Activated CD4-positive, alpha-beta T cell treated with anti-CD3 and anti-CD28 coated beads, Interleukin-2, amount 50 U/mL, for 24 hours (primary cell): ENCODE measurements around the gene KDSR.
"Not testable (repeated sequence)": the region's sequence is repeated elsewhere in the genome, so short reads cannot be mapped to it uniquely, and the experiment has no call there.

Experiments used
- DNase-seq, 2 donors: peaks; one replicate each; pipeline ENCODE4 v3.0.0-alpha.2; 2020; ENCODE audit warnings: low read depth in 1 of 2, low spot score in 1 of 2

KDSR gene

GRCh38 chr18:63366213-63367052 lies 573 bp downstream of the KDSR start:
- peak; percentile 45 to 54 for DNase-seq

DNA sequence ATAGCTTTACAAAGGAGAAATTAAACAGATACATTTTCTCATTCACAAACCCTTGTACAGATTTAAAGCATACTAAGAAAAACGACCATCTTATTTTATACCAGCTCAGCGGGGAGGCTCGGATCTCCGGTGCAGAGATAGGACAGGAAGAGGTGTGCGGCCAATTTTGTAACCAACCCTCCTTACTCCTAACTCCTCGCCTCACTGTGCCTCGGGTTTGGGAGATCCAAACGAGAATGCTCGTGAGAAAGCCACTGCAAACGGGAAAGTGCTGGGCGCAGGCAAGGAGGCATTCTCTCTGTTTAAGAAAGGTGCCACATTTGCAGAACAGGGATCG lies 1.2 kb downstream of the KDSR start:
- DNase-seq, result no peak

DNA sequence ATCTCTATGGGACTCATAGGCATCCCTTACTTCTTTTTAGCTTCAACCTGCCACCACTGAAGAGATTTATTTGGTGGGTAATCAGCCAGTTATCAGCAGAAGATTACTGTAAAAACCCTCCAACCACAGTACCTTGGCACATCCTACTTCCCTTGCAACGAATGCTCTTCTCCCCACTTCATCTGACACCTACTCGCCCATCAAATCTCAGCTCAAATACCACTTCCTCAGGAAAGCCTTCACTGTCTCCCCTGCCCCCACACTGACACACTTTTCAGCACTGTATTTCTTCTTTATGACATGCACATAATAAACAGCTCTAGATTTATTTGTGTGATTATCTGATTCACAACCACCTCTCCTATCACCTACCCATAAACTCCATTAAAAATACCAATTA lies 3.1 kb downstream of the KDSR start:
- DNase-seq, result no peak

DNA sequence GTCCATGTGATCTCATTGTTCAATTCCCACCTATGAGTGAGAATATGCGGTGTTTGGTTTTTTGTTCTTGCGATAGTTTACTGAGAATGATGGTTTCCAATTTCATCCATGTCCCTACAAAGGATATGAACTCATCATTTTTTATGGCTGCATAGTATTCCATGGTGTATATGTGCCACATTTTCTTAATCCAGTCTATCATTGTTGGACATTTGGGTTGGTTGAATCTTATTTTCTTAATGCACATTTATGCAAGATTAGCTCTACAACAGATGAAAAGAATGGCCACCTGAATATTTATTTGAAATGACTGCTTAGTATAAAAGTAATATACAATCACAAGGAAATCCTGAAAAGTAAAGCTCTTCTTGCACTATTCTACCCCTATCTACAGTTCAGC lies 3.6 kb downstream of the KDSR start:
- not testable (repeated sequence) for DNase-seq

DNA sequence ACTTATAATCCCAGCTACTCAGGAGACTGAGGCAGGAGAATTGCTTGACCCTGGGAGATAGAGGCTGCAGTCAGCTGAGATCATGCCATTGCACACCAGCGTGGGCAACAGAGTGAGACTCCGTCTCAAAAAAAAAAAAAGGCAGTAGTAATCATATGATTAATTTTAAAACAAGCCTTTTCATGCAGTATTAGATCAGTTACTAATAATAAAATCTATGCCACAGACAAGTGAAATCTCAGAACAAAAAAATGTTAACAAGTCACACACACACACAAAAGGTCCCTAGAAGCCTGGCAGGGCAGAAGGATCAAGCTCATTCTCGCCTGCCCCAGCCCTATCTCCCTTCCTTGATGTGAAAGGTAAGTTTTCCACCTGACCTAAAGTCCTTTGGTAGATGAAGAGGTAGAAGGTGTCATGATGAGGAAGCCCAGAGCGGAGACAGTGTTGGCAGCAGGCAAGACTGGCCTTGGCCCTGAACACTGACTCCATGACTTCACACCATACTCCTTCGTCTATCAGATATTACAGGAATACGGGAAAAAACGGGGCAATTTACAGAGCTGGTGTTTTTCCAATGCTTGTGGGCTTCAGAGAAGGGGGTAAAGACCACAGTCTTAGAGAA lies 10.6 kb downstream of the KDSR start:
- no peak for DNase-seq

DNA sequence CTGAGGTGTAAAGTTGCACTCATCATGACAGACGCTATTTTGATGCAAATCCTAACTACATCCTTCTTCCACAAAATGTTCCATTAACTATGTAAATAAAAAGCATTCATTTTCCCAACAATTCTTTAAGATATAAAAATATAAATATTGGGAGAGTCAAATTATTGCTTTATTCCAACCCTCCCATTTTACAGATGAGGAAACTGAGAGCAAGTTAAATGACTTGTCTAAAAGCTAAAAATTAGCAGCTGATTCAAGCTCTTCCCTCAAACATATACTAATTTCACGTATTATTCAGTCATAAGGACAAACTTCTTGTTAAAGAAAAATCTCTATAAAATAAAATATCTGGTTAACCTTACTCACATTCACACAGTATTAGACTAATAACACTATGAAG lies 16.8 kb downstream of the KDSR start:
- no peak for DNase-seq

DNA sequence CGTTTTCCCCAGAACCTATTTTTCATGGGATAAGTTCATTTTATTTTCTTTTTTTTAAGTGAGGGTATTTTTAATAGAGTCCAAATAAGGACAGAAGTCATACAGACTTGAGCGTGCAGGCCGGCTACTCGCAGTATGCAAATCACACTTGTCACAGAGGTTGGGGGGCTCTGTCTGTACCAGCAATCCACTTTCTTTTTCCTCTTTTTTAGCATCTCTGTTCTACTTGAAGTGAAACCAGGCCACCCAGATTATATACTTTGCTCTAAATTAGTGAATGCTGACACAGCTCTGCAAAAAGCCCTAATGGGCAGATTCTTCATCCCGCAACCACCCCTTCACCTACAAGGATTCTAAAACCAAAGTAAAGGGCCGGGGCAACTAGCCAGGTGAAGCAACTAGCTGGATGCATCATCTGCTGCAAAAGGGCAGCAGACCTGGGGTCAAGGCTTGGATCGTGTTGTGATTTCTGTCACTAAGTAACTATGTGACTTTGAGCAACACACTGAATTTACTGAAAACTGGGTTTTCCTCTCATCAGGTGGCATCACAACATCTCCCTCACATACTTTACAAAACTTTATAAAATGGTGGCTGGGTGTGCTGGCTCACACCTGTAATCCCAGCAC lies 18.4 kb downstream of the KDSR start:
- DNase-seq, result no peak

DNA sequence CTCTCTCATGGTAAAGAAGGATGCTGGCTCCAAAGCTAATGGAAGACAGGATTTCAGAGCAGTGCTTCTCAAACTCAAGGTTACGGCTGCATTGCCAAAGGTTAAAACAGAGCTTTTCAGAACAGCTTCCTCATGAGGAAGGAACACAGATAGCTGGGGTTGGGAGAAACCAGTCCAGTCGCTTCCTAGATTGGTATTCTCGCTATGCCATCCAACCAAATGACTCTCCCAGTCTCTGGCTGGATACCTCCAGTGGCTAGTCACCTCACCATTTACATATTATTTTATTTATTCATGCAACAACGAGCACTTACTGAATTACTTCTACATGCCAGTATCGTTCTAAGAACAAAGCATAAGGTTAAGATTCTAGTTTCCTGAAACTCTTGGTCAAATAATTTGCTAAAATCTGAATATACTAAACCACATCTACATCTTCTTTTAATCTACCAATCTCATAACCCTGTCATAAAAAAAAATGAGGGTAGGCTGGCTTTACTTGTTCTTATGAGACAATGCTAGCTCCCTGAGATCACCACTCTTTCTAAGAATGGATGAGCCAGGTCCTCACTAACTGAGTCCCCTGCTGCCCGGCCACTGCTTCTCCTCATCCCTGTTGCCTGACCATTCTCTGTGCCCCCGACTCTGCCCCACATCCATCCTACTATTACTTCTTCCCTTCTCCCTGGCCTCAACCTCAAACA lies 20.4 kb downstream of the KDSR start:
- no peak for DNase-seq

DNA sequence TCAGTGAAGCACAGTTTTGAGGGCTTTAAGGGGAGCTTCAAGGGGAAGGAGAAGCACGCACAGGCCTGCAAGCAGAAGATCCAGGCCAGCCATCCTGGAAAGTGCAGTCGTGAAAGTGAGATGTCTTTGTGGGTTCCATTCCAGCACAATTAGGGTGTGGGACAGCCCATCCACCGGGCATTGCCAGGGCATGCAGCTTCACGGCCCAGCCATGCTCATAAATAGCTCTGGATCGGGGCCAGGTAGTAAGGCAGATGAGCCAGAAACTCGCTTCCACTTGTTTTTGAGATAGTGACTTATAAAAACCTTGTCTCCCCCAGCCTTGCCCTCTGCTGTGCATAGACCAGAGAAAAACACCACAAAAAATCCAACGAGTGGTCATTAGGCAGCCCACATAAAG lies 21.0 kb downstream of the KDSR start:
- no peak for DNase-seq

- no peak for DNase-seq
Measured at GRCh38 chr18:63344918-63345317, 22.1 kb downstream of the KDSR start.

- DNase-seq, result no peak
Measured at GRCh38 chr18:63344263-63344662, 22.7 kb downstream of the KDSR start.

DNA sequence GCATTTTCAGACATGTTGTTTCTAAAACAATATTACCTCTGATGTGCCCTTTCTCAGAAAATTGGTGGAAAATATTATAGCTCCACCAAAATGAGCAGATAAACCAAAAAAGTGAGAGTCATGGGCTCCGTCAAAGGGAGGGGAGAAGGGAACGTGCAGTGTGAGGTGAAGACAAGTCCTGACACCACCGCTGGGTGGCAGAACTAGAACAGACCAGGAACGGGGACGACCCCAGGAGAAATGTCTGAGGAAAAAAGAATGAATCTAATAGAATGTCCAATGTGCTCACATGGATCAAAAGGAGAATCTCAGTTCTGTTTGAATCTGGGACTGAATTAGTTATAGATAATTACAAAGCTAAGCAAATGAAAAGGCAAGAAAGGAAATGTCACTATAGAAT lies 24.8 kb downstream of the KDSR start:
- no peak for DNase-seq

DNA sequence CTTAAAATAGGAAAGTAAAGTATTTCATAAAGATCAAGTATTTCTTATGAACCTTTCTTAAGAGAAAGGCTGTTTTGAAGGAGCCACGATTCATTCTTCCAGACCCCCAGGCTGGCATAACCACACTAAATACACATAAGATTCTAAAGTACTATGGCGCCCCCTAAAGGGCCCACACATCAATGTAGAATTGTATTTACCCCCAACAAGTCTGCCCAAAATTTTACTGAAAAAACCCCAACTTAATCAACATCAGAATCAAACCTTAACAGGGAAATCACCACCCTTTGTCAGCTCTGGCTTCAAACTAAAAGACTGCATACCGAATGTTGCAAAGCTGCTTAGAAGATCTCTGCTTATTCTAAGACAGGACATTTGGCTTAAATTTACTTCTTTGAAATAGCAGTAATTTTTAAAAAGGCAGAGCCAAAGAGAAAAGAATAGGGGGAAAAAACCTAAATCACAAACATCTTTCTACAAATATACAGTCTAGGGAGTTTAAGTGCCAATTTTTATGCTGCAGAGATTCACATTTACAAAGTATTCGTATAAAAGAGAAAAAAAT lies 27.0 kb downstream of the KDSR start:
- no peak for DNase-seq

DNA sequence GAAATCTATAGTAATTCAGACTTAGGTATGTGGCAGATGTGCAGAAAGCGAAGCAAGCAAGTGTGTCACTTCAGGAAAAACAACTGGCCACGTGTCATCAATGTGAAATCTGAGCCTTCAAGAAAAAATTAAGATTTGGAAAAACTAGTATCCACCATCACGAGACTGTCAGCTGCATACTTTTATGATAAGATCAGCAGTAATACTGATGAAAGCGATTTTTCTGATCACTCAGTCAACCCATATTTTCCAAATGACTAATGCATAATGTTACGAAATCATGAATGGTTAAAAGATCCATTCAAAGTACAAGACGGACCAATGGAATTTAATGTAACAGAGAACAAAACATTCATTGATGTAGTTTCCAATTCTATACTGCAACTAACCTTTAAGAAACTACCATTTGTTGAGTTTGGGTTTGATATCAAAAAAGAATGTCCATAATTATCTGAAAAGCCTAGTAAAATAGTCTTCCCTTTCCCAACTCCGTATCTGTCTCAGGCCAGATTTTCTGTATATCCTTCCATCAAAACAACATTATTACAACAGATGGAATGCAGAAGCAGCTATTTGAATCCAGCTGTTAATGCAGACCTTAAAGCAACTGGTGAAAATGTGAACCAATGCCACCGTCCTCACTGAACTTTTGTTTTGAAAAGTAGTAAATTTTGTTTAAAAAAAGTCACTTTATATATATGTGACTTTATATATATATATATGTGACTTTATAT lies 30.5 kb downstream of the KDSR start:
- no peak for DNase-seq

DNA sequence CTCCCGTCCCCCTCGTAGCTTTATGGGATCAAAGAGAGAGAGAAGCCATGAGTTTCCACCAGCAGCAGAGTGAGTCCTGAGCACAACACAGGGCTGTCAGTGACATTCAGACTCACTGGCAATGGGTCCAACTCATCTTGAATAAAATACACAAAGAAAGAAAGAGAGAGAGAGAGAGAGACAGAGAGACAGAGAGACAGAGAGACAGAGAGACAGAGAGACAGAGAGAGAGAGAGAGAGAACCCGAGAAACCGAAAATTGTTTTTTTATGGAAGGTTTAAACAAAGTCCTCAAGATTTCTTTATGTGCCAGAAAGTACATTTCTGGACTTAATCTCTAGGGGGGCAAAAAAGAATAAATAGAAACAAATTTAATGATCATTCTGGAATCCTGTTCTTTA lies 35.9 kb downstream of the KDSR start:
- no peak for DNase-seq

DNA sequence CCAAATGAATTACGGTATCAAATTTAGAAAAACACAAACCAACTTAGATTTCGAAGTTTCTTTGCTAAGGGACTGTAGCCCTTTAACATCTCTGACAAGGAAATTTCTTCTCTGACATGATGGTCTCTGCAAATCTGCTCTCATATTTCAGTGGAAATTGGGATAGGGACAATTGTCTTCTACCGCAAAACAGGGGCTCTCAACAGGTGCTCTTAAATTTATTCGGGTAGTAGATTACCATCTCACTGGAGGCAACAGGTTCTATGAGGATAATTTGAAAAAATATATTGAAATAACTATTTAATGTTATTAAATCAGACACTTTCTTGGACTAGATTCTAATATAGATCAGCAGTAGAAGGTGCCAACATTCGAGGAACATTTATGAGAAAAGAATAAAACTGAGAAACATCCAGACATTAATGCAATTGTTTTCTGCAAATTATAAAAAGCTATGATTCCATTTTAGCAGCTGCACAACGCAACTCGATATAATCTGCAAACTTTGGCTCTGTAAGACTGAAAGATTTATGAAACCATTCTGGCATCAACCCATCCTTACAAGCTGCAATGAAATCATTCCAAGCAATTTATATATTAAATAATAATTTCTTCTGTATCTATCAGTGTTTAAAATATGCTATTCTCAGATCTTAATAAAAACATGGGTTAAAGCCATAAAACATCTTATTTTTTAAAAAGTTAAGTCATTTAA lies 37.4 kb downstream of the KDSR start:
- no peak for DNase-seq

DNA sequence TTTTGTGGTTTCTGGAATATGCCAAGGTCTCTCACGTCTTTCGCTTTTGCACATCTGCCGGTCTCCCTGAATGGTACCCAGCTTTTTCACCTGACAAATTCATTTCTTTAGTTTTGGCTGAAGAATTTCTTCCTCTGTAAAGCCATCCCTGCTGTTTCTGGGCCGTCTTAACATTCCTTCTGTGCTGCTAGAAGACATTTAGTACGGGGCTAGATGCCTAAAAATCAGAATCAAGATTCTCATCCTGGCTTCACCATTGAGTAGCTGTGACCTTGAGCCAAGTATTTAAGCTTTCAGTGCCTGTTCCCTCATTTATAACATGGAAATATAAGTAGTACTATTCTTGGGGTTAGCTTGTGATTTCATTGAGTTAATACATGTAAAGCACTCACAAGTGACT lies 41.0 kb downstream of the KDSR start:
- DNase-seq, result no peak

- DNase-seq, result no peak
Measured at GRCh38 chr18:63325086-63325686, 41.8 kb downstream of the KDSR start.

- no peak for DNase-seq
Measured at GRCh38 chr18:63322908-63323634, 43.9 kb downstream of the KDSR start.
